GM06990 (cell line): ENCODE results near the gene GPATCH8.

Experiments
- DNase-seq: peaks from one replicate; pipeline ENCODE4 v3.0.0-alpha.2; 2011; ENCODE audit not compliant: insufficient read length; ENCODE audit errors: extremely low read depth
- H3K27me3 ChIP-seq: replicated peaks from 2 replicates; pipeline ENCODE4 v1.6.0; 2011; ENCODE audit warnings: low read length; ENCODE audit not compliant: control insufficient read depth, insufficient read depth
- H3K36me3 ChIP-seq: 2 replicates; pipeline ENCODE4 v1.5.1; 2011; ENCODE audit warnings: low read length; ENCODE audit not compliant: control insufficient read depth, insufficient read depth
- H3K4me3 ChIP-seq: replicated peaks from 2 replicates; pipeline ENCODE4 v1.5.1; 2011; ENCODE audit warnings: low read depth, mild to moderate bottlenecking, control low read depth, low read length
- CTCF ChIP-seq: IDR thresholded peaks from 2 replicates; pipeline ENCODE4 v1.5.1; 2011; ENCODE audit warnings: low read length, control low read depth, mild to moderate bottlenecking, inconsistent platforms; ENCODE audit not compliant: insufficient read depth, poor library complexity, severe bottlenecking

The GPATCH8 gene

GRCh38 chr17:44503147-44504029 is at the start of gene GPATCH8:
GPATCH8 (minus strand) TSS chr17:44503406; CDS start chr17:44503370, 36 bp downstream.
- Histone ChIP-seq H3K4me3 (peak within 1 kb of the TSS; percentile 82), H3K36me3 (no peaks in the 10 kb centered on the region), H3K27me3 (no peaks in the 10 kb centered on the region)
- no peak for TF ChIP-seq CTCF
- DNase-seq, result peak; percentile 100

- H3K4me3 ChIP-seq, result no peak overlapping the region
- no peaks in the 10 kb centered on the region for H3K27me3 ChIP-seq
- H3K36me3 ChIP-seq, result no peaks in the 10 kb centered on the region
- TF ChIP-seq CTCF, result no peak
- no peak for DNase-seq
These were observed 49.2 kb upstream of the GPATCH8 start for GRCh38 chr17:44552361-44552760.

GRCh38 chr17:44549686-44550085 is 46.5 kb upstream of the GPATCH8 start:
- no peak for DNase-seq
- H3K4me3 ChIP-seq, result no peak overlapping the region

GRCh38 chr17:44548376-44549230 is 45.4 kb upstream of the GPATCH8 start:
- no peak for DNase-seq
- no peak for TF ChIP-seq CTCF

More at GRCh38 chr17:44549686-44550085, 46.5 kb upstream of the GPATCH8 start:
- no peak for TF ChIP-seq CTCF
- Histone ChIP-seq H3K36me3 (no peaks in the 10 kb centered on the region), H3K27me3 (no peaks in the 10 kb centered on the region)

GRCh38 chr17:44547625-44548267 is 44.5 kb upstream of the GPATCH8 start:
- Histone ChIP-seq H3K36me3 (no peaks in the 10 kb centered on the region), H3K27me3 (no peaks in the 10 kb centered on the region), H3K4me3 (no peak overlapping the region)
- no peak for DNase-seq
- TF ChIP-seq CTCF, result no peak

More at GRCh38 chr17:44548376-44549230, 45.4 kb upstream of the GPATCH8 start:
- H3K36me3 ChIP-seq, result no peaks in the 10 kb centered on the region
- no peak overlapping the region for H3K4me3 ChIP-seq
- no peaks in the 10 kb centered on the region for H3K27me3 ChIP-seq
